Keratinocyte (primary cell): Measurements from ENCODE around the gene TEN1.

ENCODE experiments used
- EZH2 ChIP-seq: IDR thresholded peaks from one replicate; pipeline ENCODE4 v1.6.1; 2012; ENCODE audit warnings: inconsistent platforms, mild to moderate bottlenecking, low read length, moderate library complexity
- TF ChIP-seq, protein P1 (sequence below), 3 experiments: IDR thresholded peaks in 1 of 3; conservative IDR thresholded peaks in 1 of 3; optimal IDR thresholded peaks in 1 of 3; 2 replicates in 2 of 3; 3 replicates in 1 of 3; pipeline versions ENCODE3 to v1.5.1; 2011; ENCODE audit warnings: low read length in 3 of 3, mild to moderate bottlenecking in 3 of 3, moderate library complexity in 2 of 3, control low read depth in 1 of 3, inconsistent platforms in 1 of 3; ENCODE audit not compliant: insufficient read depth in 2 of 3; ENCODE audit errors: extremely low read depth in 1 of 3

DNA sequence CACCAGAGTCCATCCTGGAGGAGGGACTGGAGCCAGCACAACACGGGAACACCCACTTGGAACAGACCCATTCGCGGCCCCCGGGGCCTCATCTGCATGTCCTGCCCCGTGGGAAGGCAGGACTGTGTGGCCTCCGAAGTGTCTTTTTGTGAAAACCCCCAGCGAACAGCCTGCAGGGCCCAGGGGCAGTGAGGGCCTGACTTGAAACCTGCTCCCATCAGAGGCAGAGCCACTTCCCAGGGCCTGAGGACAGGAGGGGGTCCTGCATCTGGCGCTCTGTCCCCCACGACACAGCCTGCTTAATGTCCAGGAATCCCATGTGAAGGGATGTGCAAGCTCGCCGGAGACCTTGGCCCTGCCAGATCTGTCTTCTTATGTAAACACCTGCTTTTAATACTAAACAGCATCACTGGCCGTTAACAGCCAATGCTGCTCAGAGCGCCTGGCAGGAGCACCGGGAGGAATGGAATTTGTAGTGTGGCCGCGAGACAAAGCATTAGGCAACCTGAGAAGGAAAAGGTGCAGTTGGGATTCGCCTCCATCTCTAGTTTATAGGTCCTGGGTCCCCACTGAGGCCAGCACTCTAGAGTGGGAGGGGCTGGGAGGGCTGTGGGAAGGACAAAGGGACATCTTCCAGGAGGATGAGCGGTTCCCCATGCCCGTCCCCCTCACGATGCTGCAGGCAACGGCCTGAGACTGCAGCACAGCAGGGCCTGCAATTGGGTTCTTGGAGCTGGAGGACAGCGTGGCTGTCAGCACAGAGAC lies 57.6 kb downstream of the TEN1 start:
- TF ChIP-seq, protein P1, sequence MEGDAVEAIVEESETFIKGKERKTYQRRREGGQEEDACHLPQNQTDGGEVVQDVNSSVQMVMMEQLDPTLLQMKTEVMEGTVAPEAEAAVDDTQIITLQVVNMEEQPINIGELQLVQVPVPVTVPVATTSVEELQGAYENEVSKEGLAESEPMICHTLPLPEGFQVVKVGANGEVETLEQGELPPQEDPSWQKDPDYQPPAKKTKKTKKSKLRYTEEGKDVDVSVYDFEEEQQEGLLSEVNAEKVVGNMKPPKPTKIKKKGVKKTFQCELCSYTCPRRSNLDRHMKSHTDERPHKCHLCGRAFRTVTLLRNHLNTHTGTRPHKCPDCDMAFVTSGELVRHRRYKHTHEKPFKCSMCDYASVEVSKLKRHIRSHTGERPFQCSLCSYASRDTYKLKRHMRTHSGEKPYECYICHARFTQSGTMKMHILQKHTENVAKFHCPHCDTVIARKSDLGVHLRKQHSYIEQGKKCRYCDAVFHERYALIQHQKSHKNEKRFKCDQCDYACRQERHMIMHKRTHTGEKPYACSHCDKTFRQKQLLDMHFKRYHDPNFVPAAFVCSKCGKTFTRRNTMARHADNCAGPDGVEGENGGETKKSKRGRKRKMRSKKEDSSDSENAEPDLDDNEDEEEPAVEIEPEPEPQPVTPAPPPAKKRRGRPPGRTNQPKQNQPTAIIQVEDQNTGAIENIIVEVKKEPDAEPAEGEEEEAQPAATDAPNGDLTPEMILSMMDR (optimal IDR thresholded peaks at IDR 0.05 in 1 of 3, IDR thresholded peaks at IDR 0.05 in 1 of 3, conservative IDR thresholded peaks at IDR 0.05 in 1 of 3; ENCODE audit: extremely low read depth in 1 of 3, insufficient read depth in 2 of 3, low read length in 3 of 3) = no peak
- no peak for TF ChIP-seq EZH2
